ENCODE data around the gene DENND5B. TPM values are rescaled to one million over a fixed set of nuclear protein-coding genes. Genes with fewer than 3 reads are reported as not detected.

Gene DENND5B
- total and polyA plus RNA-seq, 8 donors: 1.1 to 25.2 (median 7.7) TPM

- H3K27ac ChIP-seq: no peak overlapping the region
- no peaks in the 10 kb centered on the region for H3K4me1 ChIP-seq
- 46 to 80% (median 71%) methylated on average over 2 of the region's 2 CpGs for WGBS, 5 donors
- no peak overlapping the region for H3K4me3 ChIP-seq
- no peaks in the 10 kb centered on the region for H3K9me3 ChIP-seq
- H3K27me3 ChIP-seq: no peaks in the 10 kb centered on the region
- TF ChIP-seq POLR2A (IDR thresholded peaks at IDR 0.05) (no peak), POLR2AphosphoS5 (IDR thresholded peaks at IDR 0.05) (no peak), EP300 (IDR thresholded peaks at IDR 0.05) (no peak)
- TF ChIP-seq, protein P1, sequence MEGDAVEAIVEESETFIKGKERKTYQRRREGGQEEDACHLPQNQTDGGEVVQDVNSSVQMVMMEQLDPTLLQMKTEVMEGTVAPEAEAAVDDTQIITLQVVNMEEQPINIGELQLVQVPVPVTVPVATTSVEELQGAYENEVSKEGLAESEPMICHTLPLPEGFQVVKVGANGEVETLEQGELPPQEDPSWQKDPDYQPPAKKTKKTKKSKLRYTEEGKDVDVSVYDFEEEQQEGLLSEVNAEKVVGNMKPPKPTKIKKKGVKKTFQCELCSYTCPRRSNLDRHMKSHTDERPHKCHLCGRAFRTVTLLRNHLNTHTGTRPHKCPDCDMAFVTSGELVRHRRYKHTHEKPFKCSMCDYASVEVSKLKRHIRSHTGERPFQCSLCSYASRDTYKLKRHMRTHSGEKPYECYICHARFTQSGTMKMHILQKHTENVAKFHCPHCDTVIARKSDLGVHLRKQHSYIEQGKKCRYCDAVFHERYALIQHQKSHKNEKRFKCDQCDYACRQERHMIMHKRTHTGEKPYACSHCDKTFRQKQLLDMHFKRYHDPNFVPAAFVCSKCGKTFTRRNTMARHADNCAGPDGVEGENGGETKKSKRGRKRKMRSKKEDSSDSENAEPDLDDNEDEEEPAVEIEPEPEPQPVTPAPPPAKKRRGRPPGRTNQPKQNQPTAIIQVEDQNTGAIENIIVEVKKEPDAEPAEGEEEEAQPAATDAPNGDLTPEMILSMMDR (IDR thresholded peaks at IDR 0.05): no peak
- peak in 1 of 2 donors; percentile 9 for DNase-seq
- intact Hi-C loops (cut with DNase I; ENCODE audit: low total_unique reads): no loop called here
- H3K36me3 ChIP-seq: no peaks in the 10 kb centered on the region
Measured at GRCh38 chr12:31431721-31432240, 159.2 kb downstream of the DENND5B start.

GRCh38 chr12:31423405-31423804 lies 167.5 kb downstream of the DENND5B start:
- no peaks in the 10 kb centered on the region for H3K27me3 ChIP-seq
- H3K4me1 ChIP-seq: no peaks in the 10 kb centered on the region
- H3K9me3 ChIP-seq: no peaks in the 10 kb centered on the region
- TF ChIP-seq EP300 (IDR thresholded peaks at IDR 0.05) (no peak), POLR2A (IDR thresholded peaks at IDR 0.05) (no peak), POLR2AphosphoS5 (IDR thresholded peaks at IDR 0.05) (no peak)
- TF ChIP-seq, protein P1 (IDR thresholded peaks at IDR 0.05): no peak
- peaks cover 0 to 48% (median 30%) of the 10 kb centered on the region in 4 donors for H3K36me3 ChIP-seq
- intact Hi-C loops (cut with DNase I; ENCODE audit: low total_unique reads): no loop called here
- no peak overlapping the region for H3K27ac ChIP-seq
- 81 to 95% (median 93%) methylated on average over 1 of the region's 1 CpG for WGBS, 5 donors
- no peak for DNase-seq
- no peak overlapping the region for H3K4me3 ChIP-seq

DNA sequence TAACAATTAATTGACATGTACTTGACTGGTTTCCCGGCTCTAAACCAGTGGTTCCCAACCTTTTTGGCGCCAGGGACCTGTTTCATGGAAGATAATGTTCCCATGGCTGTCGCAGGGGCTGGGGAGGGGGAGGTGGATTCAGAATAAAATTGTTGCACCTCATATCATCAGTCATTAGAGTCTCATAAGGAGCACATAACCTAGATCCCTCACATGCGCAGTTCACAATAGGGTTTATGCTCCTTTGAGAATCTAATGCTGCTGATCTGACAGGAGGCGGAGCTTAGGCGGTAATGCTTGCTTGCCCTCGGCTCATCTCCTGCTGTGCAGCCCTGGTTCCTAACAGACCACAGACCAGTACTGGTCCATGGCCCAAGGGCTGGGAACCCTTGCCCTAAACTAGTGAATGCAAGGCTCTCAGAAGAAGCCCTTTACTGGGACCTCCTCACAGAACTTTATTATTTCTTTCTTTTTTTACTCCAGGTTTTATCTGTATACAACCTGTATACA lies 178.6 kb downstream of the DENND5B start:
- 78 to 89% (median 80%) methylated on average over 7 of the region's 7 CpGs for WGBS, 5 donors
- no peak for DNase-seq
- H3K4me1 ChIP-seq: no peaks in the 10 kb centered on the region
- H3K4me3 ChIP-seq: no peak overlapping the region
- intact Hi-C loops (cut with DNase I; ENCODE audit: low total_unique reads): no loop called here
- TF ChIP-seq EP300 (IDR thresholded peaks at IDR 0.05): no peak
- no peak for TF ChIP-seq POLR2AphosphoS5 (IDR thresholded peaks at IDR 0.05)
- TF ChIP-seq POLR2A (IDR thresholded peaks at IDR 0.05): no peak
- TF ChIP-seq, protein P1 (IDR thresholded peaks at IDR 0.05): no peak
- no peaks in the 10 kb centered on the region for H3K27me3 ChIP-seq
- H3K27ac ChIP-seq: no peak overlapping the region
- H3K9me3 ChIP-seq: no peaks in the 10 kb centered on the region
- peaks cover 0 to 54% (median 30%) of the 10 kb centered on the region in 4 donors for H3K36me3 ChIP-seq

DNA sequence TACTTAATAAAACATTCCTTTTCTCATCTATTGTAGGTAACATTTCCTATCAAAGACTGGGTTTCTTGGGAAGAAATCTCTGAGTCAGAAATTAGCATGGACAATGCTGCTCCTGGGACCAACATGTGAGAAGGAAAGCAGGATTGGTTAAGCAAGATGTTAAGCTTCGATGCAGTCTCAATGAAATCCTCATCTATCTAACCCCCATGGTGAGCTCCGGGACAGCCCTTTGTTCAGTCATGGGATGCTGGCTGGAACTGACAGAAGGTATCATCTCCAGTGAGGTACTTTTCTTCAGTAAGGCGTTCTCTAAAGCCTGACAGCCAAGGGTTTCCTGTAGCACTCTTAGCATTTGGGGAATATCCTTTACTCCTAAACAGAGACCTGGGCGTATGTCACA lies 182.2 kb downstream of the DENND5B start:
- Histone ChIP-seq H3K27ac (no peak overlapping the region), H3K4me3 (no peak overlapping the region), H3K4me1 (no peaks in the 10 kb centered on the region), H3K9me3 (no peaks in the 10 kb centered on the region), H3K27me3 (no peaks in the 10 kb centered on the region), H3K36me3 (peaks cover 0 to 34% (median 19%) of the 10 kb centered on the region in 4 donors)
- intact Hi-C loops (cut with DNase I; ENCODE audit: low total_unique reads): loop anchor here (5.0 kb wide), 1 partner anchor 229 kb away; no protein-coding TSS in a partner anchor
- DNase-seq: no peak
- TF ChIP-seq EP300 (IDR thresholded peaks at IDR 0.05) (no peak), POLR2A (IDR thresholded peaks at IDR 0.05) (no peak), POLR2AphosphoS5 (IDR thresholded peaks at IDR 0.05) (no peak)
- TF ChIP-seq, protein P1 (IDR thresholded peaks at IDR 0.05): no peak
- WGBS, 5 donors: 87 to 93% (median 90%) methylated on average over 4 of the region's 4 CpGs

All from stomach (tissue), 9 donors.